Vagina (tissue), 2 donors: ENCODE results near the gene BCS1L. TPM values are rescaled to one million over a fixed set of nuclear protein-coding genes. Genes with fewer than 3 reads are reported as not detected.

Experiments used
- DNase-seq, 2 donors: peaks; one replicate each; pipeline ENCODE4 v3.0.0-alpha.2; 2017; ENCODE audit errors: extremely low spot score in 2 of 2
- H3K27ac ChIP-seq: fragments of 200-600 bp; sonication (generic); one replicate; pipeline ENCODE4 v1.5.1; 2019
- H3K27me3 ChIP-seq: fragments of 200-600 bp; sonication (generic); one replicate; pipeline ENCODE4 v1.5.1; 2019
- H3K36me3 ChIP-seq, 2 donors: fragments of 200-600 bp; sonication (generic); one replicate each; pipeline ENCODE4 v1.5.1; 2017 to 2019
- H3K4me1 ChIP-seq: fragments of 200-600 bp; sonication (generic); one replicate; pipeline ENCODE4 v1.5.1; 2019
- H3K4me3 ChIP-seq, 2 donors: fragments of 200-600 bp; sonication (generic); 1 replicate in 1 of 2; 2 replicates in 1 of 2; pipeline ENCODE4 v1.5.1; 2016 to 2019
- H3K9me3 ChIP-seq: fragments of 200-600 bp; sonication (generic); one replicate; pipeline ENCODE4 v1.5.1; 2019
- POLR2A ChIP-seq, 2 donors: fragments of 450-650 bp; IDR thresholded peaks; one replicate each; pipeline ENCODE4 v1.6.1; 2017; ENCODE audit warnings: antibody characterized with exemption in 2 of 2, mild to moderate bottlenecking in 2 of 2, moderate library complexity in 2 of 2
- POLR2AphosphoS5 ChIP-seq, 2 donors: sonication (generic); formaldehyde crosslinking; IDR thresholded peaks; one replicate each; pipeline ENCODE4 v1.9.0; 2017; ENCODE audit warnings: antibody characterized with exemption in 2 of 2, mild to moderate bottlenecking in 2 of 2, low read depth in 1 of 2; ENCODE audit not compliant: insufficient read depth in 1 of 2
- intact Hi-C: fragments of 100-400 bp; cut with DNase I; formaldehyde crosslinking; loops from one replicate; pipeline ENCODE4 v1.15.1; 2023
- total RNA-seq: library from RNA; depleted of rRNA; stranded (reverse); fragments of >200 nt; gene quantifications from one replicate; pipeline ENCODE4 v1.2.3, GENCODE V29; 2016
- TF ChIP-seq, protein P1 (sequence below), 3 experiments: fragments of 450-650 bp in 2 of 3; fragments of 200-600 bp in 1 of 3; sonication (generic) in 1 of 3; IDR thresholded peaks; one replicate each; pipeline ENCODE4 v1.5.1; 2017 to 2019; ENCODE audit warnings: antibody characterized with exemption in 3 of 3, mild to moderate bottlenecking in 2 of 3, moderate library complexity in 2 of 3

Gene BCS1L
- total RNA-seq, 1 donor from 2014 or later, result 28.5 TPM

DNA sequence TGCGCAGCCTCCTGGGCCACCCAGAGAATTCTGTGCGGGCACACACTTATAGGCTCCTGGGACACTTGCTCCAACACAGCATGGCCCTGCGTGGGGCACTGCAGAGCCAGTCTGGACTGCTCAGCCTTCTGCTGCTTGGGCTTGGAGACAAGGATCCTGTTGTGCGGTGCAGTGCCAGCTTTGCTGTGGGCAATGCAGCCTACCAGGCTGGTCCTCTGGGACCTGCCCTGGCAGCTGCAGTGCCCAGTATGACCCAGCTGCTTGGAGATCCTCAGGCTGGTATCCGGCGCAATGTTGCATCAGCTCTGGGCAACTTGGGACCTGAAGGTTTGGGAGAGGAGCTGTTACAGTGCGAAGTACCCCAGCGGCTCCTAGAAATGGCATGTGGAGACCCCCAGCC is 39.4 kb downstream of the BCS1L start:
- Histone ChIP-seq H3K27me3 (no peaks in the 10 kb centered on the region), H3K27ac (no peak overlapping the region), H3K9me3 (no peaks in the 10 kb centered on the region), H3K4me1 (no peaks in the 10 kb centered on the region), H3K4me3 (no peak overlapping the region), H3K36me3 (peaks cover 0 to 25% of the 10 kb centered on the region in 2 donors)
- no peak for DNase-seq
- TF ChIP-seq POLR2A (IDR thresholded peaks at IDR 0.05) (no peak), POLR2AphosphoS5 (IDR thresholded peaks at IDR 0.05; ENCODE audit: insufficient read depth in 1 of 2, low read depth in 1 of 2) (no peak)
- TF ChIP-seq, protein P1, sequence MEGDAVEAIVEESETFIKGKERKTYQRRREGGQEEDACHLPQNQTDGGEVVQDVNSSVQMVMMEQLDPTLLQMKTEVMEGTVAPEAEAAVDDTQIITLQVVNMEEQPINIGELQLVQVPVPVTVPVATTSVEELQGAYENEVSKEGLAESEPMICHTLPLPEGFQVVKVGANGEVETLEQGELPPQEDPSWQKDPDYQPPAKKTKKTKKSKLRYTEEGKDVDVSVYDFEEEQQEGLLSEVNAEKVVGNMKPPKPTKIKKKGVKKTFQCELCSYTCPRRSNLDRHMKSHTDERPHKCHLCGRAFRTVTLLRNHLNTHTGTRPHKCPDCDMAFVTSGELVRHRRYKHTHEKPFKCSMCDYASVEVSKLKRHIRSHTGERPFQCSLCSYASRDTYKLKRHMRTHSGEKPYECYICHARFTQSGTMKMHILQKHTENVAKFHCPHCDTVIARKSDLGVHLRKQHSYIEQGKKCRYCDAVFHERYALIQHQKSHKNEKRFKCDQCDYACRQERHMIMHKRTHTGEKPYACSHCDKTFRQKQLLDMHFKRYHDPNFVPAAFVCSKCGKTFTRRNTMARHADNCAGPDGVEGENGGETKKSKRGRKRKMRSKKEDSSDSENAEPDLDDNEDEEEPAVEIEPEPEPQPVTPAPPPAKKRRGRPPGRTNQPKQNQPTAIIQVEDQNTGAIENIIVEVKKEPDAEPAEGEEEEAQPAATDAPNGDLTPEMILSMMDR (IDR thresholded peaks at IDR 0.05), result no peak
- intact Hi-C loops, result no loop called here

DNA sequence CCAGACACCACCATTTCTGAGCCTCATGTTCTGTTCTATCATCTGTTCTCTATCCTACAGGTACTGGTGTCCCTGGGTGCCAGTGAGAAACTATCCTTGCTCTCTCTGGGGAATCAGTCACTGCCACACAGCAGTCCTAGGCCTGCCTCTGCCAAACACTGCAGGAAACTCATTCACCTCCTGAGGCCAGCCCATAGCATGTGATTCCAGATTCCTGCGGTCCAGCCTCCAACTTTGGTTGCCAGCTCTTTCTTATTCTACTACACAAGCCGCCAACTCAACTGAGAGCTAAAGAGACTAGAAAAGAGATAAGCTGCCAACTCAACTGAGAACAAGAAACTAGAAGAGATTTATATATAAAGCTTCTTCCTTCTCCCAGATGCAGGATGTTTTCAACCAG is 42.3 kb downstream of the BCS1L start:
- TF ChIP-seq, protein P1 (IDR thresholded peaks at IDR 0.05), result no peak
- no peak for TF ChIP-seq POLR2A (IDR thresholded peaks at IDR 0.05)
- no peak for TF ChIP-seq POLR2AphosphoS5 (IDR thresholded peaks at IDR 0.05; ENCODE audit: insufficient read depth in 1 of 2, low read depth in 1 of 2)
- DNase-seq, result no peak
- H3K4me1 ChIP-seq, result no peaks in the 10 kb centered on the region
- H3K36me3 ChIP-seq, result peaks cover 0 to 16% of the 10 kb centered on the region in 2 donors
- no peaks in the 10 kb centered on the region for H3K9me3 ChIP-seq
- H3K27ac ChIP-seq, result no peak overlapping the region
- H3K4me3 ChIP-seq, result no peak overlapping the region
- no peaks in the 10 kb centered on the region for H3K27me3 ChIP-seq
- intact Hi-C loops, result no loop called here

DNA sequence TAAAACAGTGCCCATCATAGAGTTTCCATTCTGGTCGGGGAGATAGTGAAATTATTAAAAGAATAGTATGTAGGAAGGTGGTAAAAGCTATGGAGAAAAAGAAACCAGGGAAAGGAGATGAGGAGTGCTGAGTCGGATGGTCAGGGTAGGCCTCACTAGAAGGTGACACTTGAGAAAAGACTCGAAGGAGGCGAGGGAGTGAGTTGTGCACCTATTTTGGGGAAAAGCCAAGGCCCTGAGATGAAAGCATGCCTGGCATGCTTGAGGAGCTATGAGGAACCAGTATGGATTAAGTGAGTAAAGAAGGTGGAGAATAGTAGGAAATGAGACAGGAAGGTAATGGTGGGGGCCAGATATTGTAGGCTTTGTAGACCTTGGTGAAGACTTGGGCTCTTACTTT is 43.9 kb downstream of the BCS1L start:
- intact Hi-C loops, result no loop called here
- TF ChIP-seq, protein P1 (IDR thresholded peaks at IDR 0.05), result no peak
- TF ChIP-seq POLR2AphosphoS5 (IDR thresholded peaks at IDR 0.05; ENCODE audit: insufficient read depth in 1 of 2, low read depth in 1 of 2), result no peak
- no peak for TF ChIP-seq POLR2A (IDR thresholded peaks at IDR 0.05)
- peaks cover 0 to 11% of the 10 kb centered on the region in 2 donors for H3K36me3 ChIP-seq

DNA sequence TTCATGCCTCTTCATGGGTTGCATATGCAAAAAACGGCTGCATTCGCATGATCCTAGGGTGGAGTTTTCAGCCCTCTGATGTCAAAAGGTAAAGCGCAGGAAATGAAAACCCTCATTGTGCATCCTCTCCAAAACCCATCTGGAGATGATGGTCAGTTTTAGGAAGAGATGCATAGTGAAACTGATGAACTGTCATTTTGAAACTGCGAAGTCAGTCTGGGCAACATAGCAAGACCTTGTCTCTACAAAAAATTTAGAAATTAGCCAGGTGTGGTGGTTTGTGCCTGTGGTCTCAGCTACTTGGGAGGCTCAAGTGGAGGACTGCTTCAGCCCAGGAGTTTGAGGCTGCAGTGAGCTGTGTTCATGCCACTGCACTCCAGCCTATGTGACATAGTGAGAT is 48.6 kb downstream of the BCS1L start:
- no peaks in the 10 kb centered on the region for H3K27me3 ChIP-seq
- no peak overlapping the region for H3K27ac ChIP-seq
- no peaks in the 10 kb centered on the region for H3K9me3 ChIP-seq
- no peak overlapping the region for H3K4me3 ChIP-seq
- H3K36me3 ChIP-seq, result no peaks in the 10 kb centered on the region
- TF ChIP-seq POLR2A (IDR thresholded peaks at IDR 0.05) (no peak), POLR2AphosphoS5 (IDR thresholded peaks at IDR 0.05; ENCODE audit: insufficient read depth in 1 of 2, low read depth in 1 of 2) (no peak)
- TF ChIP-seq, protein P1 (IDR thresholded peaks at IDR 0.05), result no peak
- intact Hi-C loops, result no loop called here
- no peak for DNase-seq
- peaks cover 14% of the 10 kb centered on the region for H3K4me1 ChIP-seq

More for the DNA sequence above, 43.9 kb downstream of the BCS1L start:
- Histone ChIP-seq H3K4me1 (no peaks in the 10 kb centered on the region), H3K27ac (no peak overlapping the region), H3K9me3 (no peaks in the 10 kb centered on the region), H3K27me3 (no peaks in the 10 kb centered on the region), H3K4me3 (no peak overlapping the region)
- no peak for DNase-seq

DNA sequence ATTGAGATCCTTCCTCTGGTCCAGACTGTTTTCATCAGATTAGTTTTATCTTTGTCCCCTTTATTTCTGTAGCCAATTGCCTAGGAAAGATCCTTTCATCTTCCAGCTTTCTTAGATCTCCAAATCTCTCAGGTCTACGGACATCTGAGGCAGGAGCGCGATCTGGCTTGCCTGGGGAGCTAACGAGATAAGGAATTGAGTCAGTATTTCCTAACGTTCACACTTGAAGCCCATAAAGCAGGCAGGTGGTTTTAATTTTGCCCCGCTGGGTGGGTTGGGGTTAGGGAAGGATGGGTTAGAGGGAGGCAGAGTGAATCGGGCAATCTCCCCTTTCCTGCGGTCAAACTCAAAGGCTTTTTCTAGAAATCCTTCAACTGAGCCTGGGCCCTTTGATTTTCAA is 50.4 kb downstream of the BCS1L start:
- intact Hi-C loops, result loop anchor here (5.0 kb wide), 1 partner anchor 137 kb away; no protein-coding TSS in a partner anchor
- TF ChIP-seq POLR2A (IDR thresholded peaks at IDR 0.05), result no peak
- TF ChIP-seq POLR2AphosphoS5 (IDR thresholded peaks at IDR 0.05; ENCODE audit: insufficient read depth in 1 of 2, low read depth in 1 of 2), result no peak
- TF ChIP-seq, protein P1 (IDR thresholded peaks at IDR 0.05), result no peak
- H3K4me3 ChIP-seq, result peak overlapping the region in 1 of 2 donors; percentile 96

More for the DNA sequence above, 50.4 kb downstream of the BCS1L start:
- Histone ChIP-seq H3K27me3 (no peaks in the 10 kb centered on the region), H3K27ac (no peak overlapping the region), H3K9me3 (no peaks in the 10 kb centered on the region), H3K4me1 (peaks cover 20% of the 10 kb centered on the region), H3K36me3 (no peaks in the 10 kb centered on the region)
- DNase-seq, result no peak
